BLaER1 treated with 17β-estradiol and CSF1 and Interleukin-3, amounts not matched to agents 10 nM and 100 nM (cell line): ENCODE results near the gene CEL.
"Not testable (repeated sequence)": the region's sequence is repeated elsewhere in the genome, so short reads cannot be mapped to it uniquely, and the experiment has no call there.

Experiments
- H3K27ac ChIP-seq, 11 experiments: shearing (Covaris generic); formaldehyde crosslinking; 2 replicates each; pipeline ENCODE4 v1.8.1; 2022
- H3K27me3 ChIP-seq, 11 experiments: shearing (Covaris generic); formaldehyde crosslinking; 2 replicates each; pipeline ENCODE4 v1.8.1; 2022
- H3K36me3 ChIP-seq, 11 experiments: shearing (Covaris generic); formaldehyde crosslinking; 2 replicates each; pipeline ENCODE4 v1.8.1; 2022
- H3K4me1 ChIP-seq, 10 experiments: shearing (Covaris generic); formaldehyde crosslinking; 2 replicates each; pipeline ENCODE4 v1.8.1; 2022
- H3K4me2 ChIP-seq, 11 experiments: shearing (Covaris generic); formaldehyde crosslinking; 2 replicates each; pipeline ENCODE4 v1.8.1; 2022
- H3K4me3 ChIP-seq, 10 experiments: shearing (Covaris generic); formaldehyde crosslinking; 2 replicates each; pipeline ENCODE4 v1.8.1; 2022
- H3K9ac ChIP-seq, 11 experiments: shearing (Covaris generic); formaldehyde crosslinking; 2 replicates each; pipeline ENCODE4 v1.8.1; 2022
- H3K9me3 ChIP-seq, 11 experiments: shearing (Covaris generic); formaldehyde crosslinking; replicated peaks in 1 of 11; 2 replicates each; pipeline ENCODE4 v1.8.1; 2022
- H4K20me1 ChIP-seq, 11 experiments: shearing (Covaris generic); formaldehyde crosslinking; 2 replicates each; pipeline ENCODE4 v1.8.1; 2022
- Cebpa-rat ChIP-seq, 11 experiments: shearing (Covaris generic); IDR thresholded peaks; 2 replicates each; pipeline ENCODE4 v1.8.1; 2022

CEL gene

DNA sequence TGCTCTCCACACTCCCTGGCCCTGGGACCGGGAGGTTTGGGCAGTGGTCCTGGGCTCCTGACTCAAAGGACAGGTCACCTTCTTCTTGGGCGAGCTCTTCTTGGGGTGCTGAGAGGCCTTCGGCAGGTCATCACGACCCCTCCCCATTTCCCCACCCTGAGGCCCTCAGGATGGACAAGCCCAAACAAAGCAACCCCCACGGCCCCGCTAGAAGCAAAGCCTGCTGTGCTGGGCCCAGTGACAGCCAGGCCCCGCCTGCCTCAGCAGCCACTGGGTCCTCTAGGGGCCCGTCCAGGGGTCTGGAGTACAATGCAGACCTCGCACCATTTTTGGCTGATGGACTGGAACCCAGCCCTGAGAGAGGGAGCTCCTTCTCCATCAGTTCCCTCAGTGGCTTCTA lies 21.9 kb downstream of the CEL start:
- not testable (repeated sequence) for H4K20me1 ChIP-seq, H3K9me3 ChIP-seq, H3K36me3 ChIP-seq, H3K4me3 ChIP-seq, H3K27me3 ChIP-seq, H3K9ac ChIP-seq
- Histone ChIP-seq H3K4me2 (peak overlapping the region in 7 of 11 experiments; percentile 18 to 36 (median 32); a peak in 5 of 22 replicates), H3K27ac (peak overlapping the region in 2 of 11 experiments; percentile 25 to 40; a peak in 1 of 22 replicates), H3K4me1 (peaks cover 0 to 44% (median 35%) of the 10 kb centered on the region in 10 experiments; a peak in 16 of 20 replicates)

DNA sequence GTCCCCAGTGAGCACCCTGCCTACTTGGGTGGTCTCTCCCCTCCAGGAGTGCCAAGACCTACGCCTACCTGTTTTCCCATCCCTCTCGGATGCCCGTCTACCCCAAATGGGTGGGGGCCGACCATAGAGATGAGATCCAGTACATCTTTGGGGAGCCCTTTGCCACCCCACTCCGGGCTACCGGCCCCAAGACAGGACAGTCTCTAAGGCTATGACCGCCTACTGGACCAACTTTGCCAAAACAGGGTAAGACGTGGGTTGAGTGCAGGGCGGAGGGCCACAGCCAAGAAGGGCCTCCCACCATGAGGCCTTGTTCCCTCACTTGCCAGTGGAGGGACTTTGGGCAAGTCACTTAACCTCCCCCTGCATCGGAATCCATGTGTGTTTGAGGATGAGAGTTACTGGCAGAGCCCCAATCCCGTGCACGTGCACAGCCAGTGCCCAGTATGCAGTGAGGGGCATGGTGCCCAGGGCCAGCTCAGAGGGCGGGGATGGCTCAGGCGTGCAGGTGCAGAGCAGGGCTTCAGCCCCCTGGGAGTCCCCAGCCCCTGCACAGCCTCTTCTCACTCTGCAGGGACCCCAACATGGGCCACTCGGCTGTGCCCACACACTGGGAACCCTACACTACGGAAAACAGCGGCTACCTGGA lies 24.6 kb downstream of the CEL start:
- not testable (repeated sequence) for H3K27ac ChIP-seq, H3K4me3 ChIP-seq, H4K20me1 ChIP-seq, H3K9me3 ChIP-seq, H3K27me3 ChIP-seq, H3K36me3 ChIP-seq, H3K9ac ChIP-seq
- peak overlapping the region in 1 of 11 experiments; percentile 32; a peak in 1 of 22 replicates for H3K4me2 ChIP-seq
- peaks cover 0 to 29% (median 22%) of the 10 kb centered on the region in 10 experiments; a peak in 15 of 20 replicates for H3K4me1 ChIP-seq

DNA sequence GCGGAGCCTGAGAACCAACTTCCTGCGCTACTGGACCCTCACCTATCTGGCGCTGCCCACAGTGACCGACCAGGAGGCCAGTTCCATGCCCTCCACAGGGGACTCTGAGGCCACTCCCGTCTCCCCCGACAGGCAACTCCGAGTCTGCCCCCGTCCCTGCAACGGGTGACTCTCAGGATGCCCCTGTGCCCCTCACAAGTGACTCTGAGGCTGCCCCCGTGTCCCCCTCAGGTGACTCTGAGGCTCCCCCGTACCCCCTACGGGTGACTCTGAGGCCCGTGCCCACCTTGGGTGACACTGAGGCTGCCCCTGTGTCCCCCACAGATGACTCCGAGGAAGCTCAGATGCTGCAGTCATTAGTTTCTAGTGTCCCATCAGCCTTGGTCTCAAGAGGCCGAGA lies 25.1 kb downstream of the CEL start:
- 0 out of 22 replicates have a peak, but pooled peaks cover 0 to 3% (median 0%) of the 10 kb centered on the region in 11 experiments for H3K36me3 ChIP-seq
- H3K27me3 ChIP-seq = no peaks in the 10 kb centered on the region
- TF ChIP-seq Cebpa-rat (IDR thresholded peaks at IDR 0.05) = no peak
- H3K4me3 ChIP-seq = no peak overlapping the region
- no peaks in the 10 kb centered on the region for H3K9me3 ChIP-seq
- H3K4me1 ChIP-seq = peaks cover 0 to 25% (median 17%) of the 10 kb centered on the region in 10 experiments; a peak in 14 of 20 replicates
- H3K9ac ChIP-seq = 0 out of 22 replicates have a peak overlapping the region, but pooled peaks of 1 of the 11 experiments have one; percentile 6
- H4K20me1 ChIP-seq = peaks cover 0 to 4% (median 0%) of the 10 kb centered on the region in 11 experiments; a peak in 2 of 22 replicates
- H3K4me2 ChIP-seq = peak overlapping the region in 6 of 11 experiments; percentile 19 to 54 (median 40); a peak in 8 of 22 replicates
- no peak overlapping the region for H3K27ac ChIP-seq

- Histone ChIP-seq H3K9me3 (no peaks in the 10 kb centered on the region), H3K27me3 (no peaks in the 10 kb centered on the region), H4K20me1 (peaks cover 0 to 4% (median 0%) of the 10 kb centered on the region in 11 experiments; a peak in 2 of 22 replicates), H3K4me2 (peak overlapping the region in 6 of 11 experiments; percentile 19 to 54 (median 40); a peak in 9 of 22 replicates), H3K4me1 (peaks cover 0 to 19% (median 11%) of the 10 kb centered on the region in 10 experiments; a peak in 11 of 20 replicates), H3K36me3 (0 out of 22 replicates have a peak, but pooled peaks cover 0 to 3% (median 0%) of the 10 kb centered on the region in 11 experiments), H3K9ac (0 out of 22 replicates have a peak overlapping the region, but pooled peaks of 1 of the 11 experiments have one; percentile 6), H3K27ac (no peak overlapping the region), H3K4me3 (no peak overlapping the region)
- TF ChIP-seq Cebpa-rat (IDR thresholded peaks at IDR 0.05) = no peak
These were observed 25.8 kb downstream of the CEL start for GRCh38 chr9:133087429-133088145.

DNA sequence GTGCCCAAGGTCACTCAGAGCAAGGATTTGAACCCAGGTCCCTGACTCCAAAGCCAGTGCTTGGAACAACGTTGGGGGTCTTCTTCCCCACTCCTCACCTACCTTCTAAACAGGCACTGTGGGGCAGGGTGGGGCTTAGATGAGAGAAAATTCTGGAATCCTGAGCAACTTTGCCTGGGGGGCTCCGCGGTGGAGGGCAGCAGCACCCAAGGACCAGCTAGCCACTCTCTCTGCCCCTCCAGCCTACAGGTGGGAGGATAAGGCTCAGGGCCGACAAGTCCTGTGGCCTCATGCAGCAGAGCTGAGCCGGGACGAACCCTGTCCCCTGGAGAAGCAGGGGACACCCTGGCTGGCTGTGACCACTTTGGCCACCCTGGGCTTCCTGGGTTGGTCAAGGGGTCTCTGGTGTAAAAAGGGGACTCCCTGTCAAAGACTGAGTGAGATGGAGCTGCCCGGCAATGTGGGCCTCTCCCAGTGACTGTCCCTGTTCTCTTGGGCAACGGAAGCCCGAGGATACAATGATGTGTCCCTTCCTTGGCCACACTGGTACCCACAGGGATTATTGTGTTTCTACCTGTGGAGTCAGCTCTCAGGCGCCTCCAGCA lies 26.5 kb downstream of the CEL start:
- no peak overlapping the region for H3K27ac ChIP-seq
- H4K20me1 ChIP-seq = peaks cover 0 to 4% (median 0%) of the 10 kb centered on the region in 11 experiments; a peak in 2 of 22 replicates

GRCh38 chr9:133088756-133089155 lies 27.0 kb downstream of the CEL start:
- H3K36me3 ChIP-seq = peaks cover 0 to 6% (median 0%) of the 10 kb centered on the region in 11 experiments; a peak in 2 of 22 replicates
- no peak for TF ChIP-seq Cebpa-rat (IDR thresholded peaks at IDR 0.05)

More for the DNA sequence above, 26.5 kb downstream of the CEL start:
- no peak for TF ChIP-seq Cebpa-rat (IDR thresholded peaks at IDR 0.05)
- H3K4me3 ChIP-seq = no peak overlapping the region
- peaks cover 0 to 3% (median 0%) of the 10 kb centered on the region in 11 experiments; a peak in 2 of 22 replicates for H3K36me3 ChIP-seq
- H3K4me1 ChIP-seq = peaks cover 0 to 17% (median 10%) of the 10 kb centered on the region in 10 experiments; a peak in 11 of 20 replicates
- H3K4me2 ChIP-seq = no peak overlapping the region
- H3K9me3 ChIP-seq = no peaks in the 10 kb centered on the region
- no peaks in the 10 kb centered on the region for H3K27me3 ChIP-seq
- H3K9ac ChIP-seq = no peak overlapping the region

DNA sequence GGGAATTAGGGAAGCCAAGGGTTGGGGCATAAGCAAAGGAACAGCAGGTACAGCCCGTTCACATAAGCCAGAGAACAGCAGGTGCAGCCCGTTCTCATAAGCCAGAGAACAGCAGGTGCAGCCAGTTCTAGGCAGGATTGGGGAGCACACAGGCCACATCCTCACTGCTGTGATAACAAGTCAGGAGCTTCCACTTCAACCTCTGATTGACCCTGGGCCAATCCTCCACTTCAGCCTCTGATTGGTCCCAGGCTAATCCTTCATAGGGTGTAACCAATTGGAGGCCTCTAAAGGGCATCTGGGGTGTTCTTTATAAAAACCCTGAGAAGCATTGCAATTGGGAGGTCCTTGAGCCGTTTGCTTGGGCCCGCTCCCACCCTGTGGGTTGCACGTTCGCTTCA lies 27.5 kb downstream of the CEL start:
- no peak overlapping the region for H3K4me3 ChIP-seq
- peaks cover 0 to 15% (median 8%) of the 10 kb centered on the region in 10 experiments; a peak in 10 of 20 replicates for H3K4me1 ChIP-seq
- H3K36me3 ChIP-seq = peaks cover 0 to 11% (median under 1%) of the 10 kb centered on the region in 11 experiments; a peak in 6 of 22 replicates
- H3K9ac ChIP-seq = no peak overlapping the region
- peaks cover 0 to 4% (median 0%) of the 10 kb centered on the region in 11 experiments; a peak in 2 of 22 replicates for H4K20me1 ChIP-seq
- no peak overlapping the region for H3K27ac ChIP-seq
- no peak for TF ChIP-seq Cebpa-rat (IDR thresholded peaks at IDR 0.05)
- no peaks in the 10 kb centered on the region for H3K9me3 ChIP-seq
- H3K27me3 ChIP-seq = no peaks in the 10 kb centered on the region
- no peak overlapping the region for H3K4me2 ChIP-seq

More at GRCh38 chr9:133088756-133089155, 27.0 kb downstream of the CEL start:
- Histone ChIP-seq H3K4me1 (peaks cover 0 to 15% (median 9%) of the 10 kb centered on the region in 10 experiments; a peak in 11 of 20 replicates), H3K4me3 (no peak overlapping the region), H3K27me3 (no peaks in the 10 kb centered on the region), H3K9ac (no peak overlapping the region), H4K20me1 (peaks cover 0 to 4% (median 0%) of the 10 kb centered on the region in 11 experiments; a peak in 2 of 22 replicates), H3K9me3 (no peaks in the 10 kb centered on the region), H3K4me2 (no peak overlapping the region), H3K27ac (no peak overlapping the region)

GRCh38 chr9:133090187-133090586 lies 28.4 kb downstream of the CEL start:
- Histone ChIP-seq H3K4me3 (no peak overlapping the region), H3K36me3 (peaks cover 0 to 14% (median 8%) of the 10 kb centered on the region in 11 experiments; a peak in 10 of 22 replicates), H3K4me2 (no peak overlapping the region), H3K27ac (no peak overlapping the region), H3K27me3 (no peaks in the 10 kb centered on the region), H3K9ac (no peak overlapping the region), H3K4me1 (peaks cover 0 to 15% (median 8%) of the 10 kb centered on the region in 10 experiments; a peak in 10 of 20 replicates), H4K20me1 (peaks cover 0 to 4% (median 0%) of the 10 kb centered on the region in 11 experiments; a peak in 2 of 22 replicates), H3K9me3 (peaks cover 0 to 5% (median 0%) of the 10 kb centered on the region in 11 experiments; a peak in 9 of 22 replicates)
- TF ChIP-seq Cebpa-rat (IDR thresholded peaks at IDR 0.05) = no peak
